K562 (cell line): ENCODE data around the gene ZDHHC22. TPM values are rescaled to one million over a fixed set of nuclear protein-coding genes. Genes with fewer than 3 reads are reported as not detected.

Source experiments
- ATAC-seq: fragments of 200-7000 bp; cut with Tn5 transposase; 3 replicates; pipeline ENCODE4 v1.9.1; 2020; ENCODE audit warnings: moderate library complexity
- BruUV-seq: library from RNA; stranded (reverse); fragments of 400-500 nt; replicated peaks from 2 replicates; lab custom pipeline; 2021; lab: Mats Ljungman, UMichigan
- CTCF ChIA-PET: fragments of 300-600 bp; formaldehyde crosslinking; extraction: SDS; loops from one replicate; lab custom pipeline; 2021; ENCODE audit warnings: low intra/inter-chr PET ratio; lab: Yijun Ruan, JAX
- POLR2A ChIA-PET: fragments of 300-600, 350-650 bp; sonication (Branson Sonifier 250); formaldehyde crosslinking; extraction: SDS; loops from one replicate; lab custom pipeline; 2021; ENCODE audit warnings: antibody characterized with exemption, inconsistent platforms; lab: Yijun Ruan, JAX
- DNase-seq, 4 experiments: peaks; one replicate each; pipeline versions ENCODE4 v3.0.0 to v3.0.0-alpha.2; 2011 to 2018; ENCODE audit warnings: low spot score in 3 of 4, mixed read lengths in 3 of 4; ENCODE audit errors: extremely low read depth in 1 of 4
- FAIRE-seq: peaks from 2 replicates; lab custom pipeline; 2011; peaks lifted over from hg19 to GRCh38; lab: Jason Lieb, UNC
- H2AFZ ChIP-seq: 2 replicates; pipeline ENCODE4 v1.6.0; 2011; ENCODE audit warnings: low read depth, low read length, control low read depth, inconsistent platforms
- H3K27ac ChIP-seq: fragments of 200-600 bp; 3 replicates; pipeline ENCODE4 v1.8.0; 2011; ENCODE audit warnings: low read depth, mild to moderate bottlenecking, control low read depth, inconsistent platforms, low read length, moderate library complexity, mixed read lengths; ENCODE audit errors: extremely low read depth
- H3K27me3 ChIP-seq, 2 experiments: fragments of 300-600 bp in 1 of 2; 2 replicates in 1 of 2; 3 replicates in 1 of 2; pipeline versions ENCODE4 v1.6.0 to v1.8.0; 2011; ENCODE audit warnings: inconsistent platforms in 2 of 2, low read length in 2 of 2, mild to moderate bottlenecking in 1 of 2, mixed read lengths in 1 of 2, moderate library complexity in 1 of 2; ENCODE audit not compliant: control insufficient read depth in 2 of 2, insufficient read depth in 2 of 2
- H3K36me3 ChIP-seq: fragments of 300-600 bp; 3 replicates; pipeline ENCODE4 v1.8.0; 2011; ENCODE audit warnings: mild to moderate bottlenecking, low read length, inconsistent platforms; ENCODE audit not compliant: control insufficient read depth, insufficient read depth
- H3K4me1 ChIP-seq, 2 experiments: fragments of 200-600 bp in 1 of 2; replicated peaks in 1 of 2; 2 replicates in 1 of 2; 3 replicates in 1 of 2; pipeline versions ENCODE4 v1.5.1 to v1.8.0; 2011; ENCODE audit warnings: inconsistent platforms in 2 of 2, low read length in 2 of 2, mild to moderate bottlenecking in 1 of 2, mixed read lengths in 1 of 2, moderate library complexity in 1 of 2; ENCODE audit not compliant: control insufficient read depth in 2 of 2, insufficient read depth in 2 of 2
- H3K4me2 ChIP-seq: 2 replicates; pipeline ENCODE4 v1.6.1; 2011; ENCODE audit warnings: low read length, control low read depth, inconsistent platforms, mixed read lengths; ENCODE audit not compliant: insufficient read depth
- H3K4me3 ChIP-seq: fragments of 200-600 bp; sonication (generic), shearing (Covaris generic); 2 replicates; pipeline ENCODE4 v1.5.1; 2016; ENCODE audit warnings: control low read depth, inconsistent platforms
- H3K79me2 ChIP-seq: fragments of 200-600 bp; 3 replicates; pipeline ENCODE4 v1.8.0; 2011; ENCODE audit warnings: low read length, inconsistent platforms; ENCODE audit not compliant: control insufficient read depth, insufficient read depth
- H3K9ac ChIP-seq, 2 experiments: 2 replicates each; pipeline versions ENCODE4 v1.6.0 to v1.6.1; 2011; ENCODE audit warnings: low read depth in 2 of 2, low read length in 2 of 2, control low read depth in 1 of 2, inconsistent platforms in 1 of 2, mild to moderate bottlenecking in 1 of 2, mixed read lengths in 1 of 2; ENCODE audit not compliant: insufficient read depth in 1 of 2
- H3K9me1 ChIP-seq: one replicate; pipeline ENCODE4 v1.6.0; 2011; ENCODE audit warnings: inconsistent platforms, mild to moderate bottlenecking, low read length, moderate library complexity; ENCODE audit not compliant: control insufficient read depth, insufficient read depth
- H3K9me3 ChIP-seq: replicated peaks from 2 replicates; pipeline ENCODE4 v1.5.1; 2011; ENCODE audit warnings: low read depth, low read length, inconsistent platforms; ENCODE audit not compliant: control insufficient read depth, insufficient read depth
- H4K20me1 ChIP-seq: replicated peaks from 2 replicates; pipeline ENCODE4 v1.6.1; 2011; ENCODE audit warnings: low read length, inconsistent platforms, mixed read lengths; ENCODE audit not compliant: control insufficient read depth, insufficient read depth
- COPS2 ChIP-seq: fragments of 450-650 bp; conservative IDR thresholded peaks from 2 replicates; pipeline ENCODE4 v1.6.1; 2016; ENCODE audit warnings: mild to moderate bottlenecking, moderate library complexity
- RAD21 ChIP-seq, 2 experiments: fragments of 250-450 bp in 1 of 2; fragments of 450-650 bp in 1 of 2; sonication (Bioruptor Pico) in 1 of 2; formaldehyde crosslinking in 1 of 2; IDR thresholded peaks in 1 of 2; conservative IDR thresholded peaks in 1 of 2; 2 replicates each; pipeline versions ENCODE4 v1.4.0 to v1.8.0; 2020 to 2022; ENCODE audit warnings: mild to moderate bottlenecking in 2 of 2, moderate library complexity in 1 of 2
- RBM25 ChIP-seq: fragments of 200-400 bp; formaldehyde crosslinking; IDR thresholded peaks from 2 replicates; pipeline ENCODE4 v1.6.1; 2018; ENCODE audit warnings: low read length, low read depth, moderate library complexity; ENCODE audit not compliant: severe bottlenecking
- RCOR1 ChIP-seq, 2 experiments: IDR thresholded peaks; 2 replicates each; pipeline ENCODE4 v1.6.1; 2012; ENCODE audit warnings: low read depth in 2 of 2, low read length in 2 of 2, borderline replicate concordance in 1 of 2, improper control_type of control experiment in 1 of 2
- RNF219 ChIP-seq: fragments of 250-450 bp; sonication (Bioruptor Pico); IDR thresholded peaks from 2 replicates; pipeline ENCODE4 v1.5.0; 2022; ENCODE audit warnings: mild to moderate bottlenecking
- RREB1 ChIP-seq: fragments of 250-450 bp; sonication (Bioruptor Pico); IDR thresholded peaks from 2 replicates; pipeline ENCODE4 v1.4.0; 2020
- SMARCE1 ChIP-seq: fragments of 450-650 bp; IDR thresholded peaks from 2 replicates; pipeline ENCODE4 v1.7.1; 2016; ENCODE audit warnings: mild to moderate bottlenecking
- WGBS: fragments of 100-300 bp; shearing (Covaris generic); methylation state at CpG from one replicate; pipeline ENCODE4 v1.1.6; 2016; ENCODE audit warnings: low coverage, mixed read lengths; ENCODE audit not compliant: insufficient coverage; ENCODE audit errors: missing lambda C conversion rate; 5-methylcytosine and 5-hydroxymethylcytosine counted together
- in situ Hi-C: fragments of 300-500 bp; cut with MboI; formaldehyde crosslinking; loops from 4 replicates; pipeline ENCODE4 v1.15.0; 2018; ENCODE audit warnings: inconsistent platforms, mixed read lengths
- intact Hi-C: fragments of 100-400 bp; cut with micrococcal nuclease; formaldehyde crosslinking; loops from 2 replicates; pipeline ENCODE4 v1.14.2; 2022
- polyA plus RNA-seq, 8 experiments: library from polyadenylated mRNA; depleted of rRNA in 4 of 8; stranded (reverse) in 5 of 8; unstranded in 3 of 8; fragments of >200 nt; fragmentation: Nextera tagmentation in 2 of 8; fragmentation: Illumina TruSeq in 1 of 8; extraction: Ambion mirVana in 2 of 8; extraction: Trizol in 1 of 8; gene quantifications; 2 replicates each; pipeline versions ENCODE4 v1.2.1 to v1.2.3, GENCODE V29; 2011 to 2014; ENCODE audit warnings: inconsistent platforms in 1 of 8, missing spikeins in 1 of 8
- total RNA-seq, 7 experiments: library from RNA; depleted of rRNA in 6 of 7; stranded (reverse); fragments of >200 nt in 6 of 7; fragmentation: Illumina TruSeq in 2 of 7; extraction: Trizol in 2 of 7; gene quantifications; 2 replicates each; pipeline versions ENCODE4 v1.2.1 to v1.2.3, GENCODE V29; 2011 to 2021; ENCODE audit warnings: low replicate concordance in 1 of 7
- TF ChIP-seq, protein P1 (sequence below), 3 experiments: IDR thresholded peaks in 2 of 3; conservative IDR thresholded peaks in 1 of 3; 2 replicates each; pipeline ENCODE4 v1.5.1; 2011 to 2012; ENCODE audit warnings: low read length in 3 of 3, mild to moderate bottlenecking in 3 of 3, control low read depth in 2 of 3, improper control_type of control experiment in 1 of 3, inconsistent platforms in 1 of 3, low read depth in 1 of 3, mixed read lengths in 1 of 3, moderate library complexity in 1 of 3; ENCODE audit not compliant: insufficient read depth in 2 of 3

Gene ZDHHC22
- total and polyA plus RNA-seq, 9 of the 15 experiments (the other 6 are each of a cell fraction or from before 2014, with no cell fraction given) = not detected

DNA sequence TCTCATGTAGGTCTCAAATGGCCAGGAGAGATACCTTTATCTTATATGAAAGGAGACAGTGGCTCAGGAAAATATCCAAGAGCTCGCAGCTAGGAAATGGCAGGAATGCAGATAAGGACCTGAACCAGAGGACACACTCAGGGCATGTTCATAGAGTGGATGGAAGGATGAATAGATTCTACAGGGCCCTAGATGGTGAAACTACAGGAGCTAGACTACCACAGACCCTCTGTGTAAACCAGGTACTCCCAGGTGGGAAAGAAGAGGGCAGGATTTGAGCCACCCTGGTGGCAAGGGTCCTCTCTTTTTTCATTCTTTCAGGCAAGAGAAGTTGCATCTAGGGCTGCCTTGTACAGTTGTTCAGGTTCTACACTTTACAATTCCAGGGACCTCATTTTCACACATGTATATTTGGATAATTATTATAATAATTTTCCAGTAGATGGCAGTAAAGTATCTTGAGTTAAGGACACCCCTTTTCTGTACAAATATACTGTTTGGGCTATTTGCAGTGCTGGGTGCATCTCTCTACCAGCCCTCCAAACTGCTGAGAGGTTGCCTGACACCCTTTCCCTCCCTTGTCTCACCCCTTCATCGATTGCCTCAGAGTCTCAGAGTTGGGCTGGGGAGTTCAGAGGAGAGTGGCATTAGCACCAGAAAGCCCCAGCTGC lies 10.5 kb upstream of the ZDHHC22 start:
- H3K4me3 ChIP-seq = no peak overlapping the region
- no peak for TF ChIP-seq RCOR1 (IDR thresholded peaks at IDR 0.05; ENCODE audit: borderline replicate concordance in 1 of 2, low read depth in 2 of 2, low read length in 2 of 2)
- TF ChIP-seq COPS2 = no peak
- TF ChIP-seq, protein P1, sequence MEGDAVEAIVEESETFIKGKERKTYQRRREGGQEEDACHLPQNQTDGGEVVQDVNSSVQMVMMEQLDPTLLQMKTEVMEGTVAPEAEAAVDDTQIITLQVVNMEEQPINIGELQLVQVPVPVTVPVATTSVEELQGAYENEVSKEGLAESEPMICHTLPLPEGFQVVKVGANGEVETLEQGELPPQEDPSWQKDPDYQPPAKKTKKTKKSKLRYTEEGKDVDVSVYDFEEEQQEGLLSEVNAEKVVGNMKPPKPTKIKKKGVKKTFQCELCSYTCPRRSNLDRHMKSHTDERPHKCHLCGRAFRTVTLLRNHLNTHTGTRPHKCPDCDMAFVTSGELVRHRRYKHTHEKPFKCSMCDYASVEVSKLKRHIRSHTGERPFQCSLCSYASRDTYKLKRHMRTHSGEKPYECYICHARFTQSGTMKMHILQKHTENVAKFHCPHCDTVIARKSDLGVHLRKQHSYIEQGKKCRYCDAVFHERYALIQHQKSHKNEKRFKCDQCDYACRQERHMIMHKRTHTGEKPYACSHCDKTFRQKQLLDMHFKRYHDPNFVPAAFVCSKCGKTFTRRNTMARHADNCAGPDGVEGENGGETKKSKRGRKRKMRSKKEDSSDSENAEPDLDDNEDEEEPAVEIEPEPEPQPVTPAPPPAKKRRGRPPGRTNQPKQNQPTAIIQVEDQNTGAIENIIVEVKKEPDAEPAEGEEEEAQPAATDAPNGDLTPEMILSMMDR (IDR thresholded peaks at IDR 0.05 in 2 of 3, conservative IDR thresholded peaks at IDR 0.05 in 1 of 3; ENCODE audit: insufficient read depth in 2 of 3, low read depth in 1 of 3, low read length in 3 of 3) = peak in 2 of 3 experiments; percentile 4 to 47; a peak in 2 of 6 replicates
- no peak for TF ChIP-seq RNF219 (CRISPR knock-in tag)
- peak; percentile 55 for TF ChIP-seq RBM25
- peak; percentile 26 to 56; a peak in 3 of 4 replicates for TF ChIP-seq RAD21 (CRISPR knock-in tag; conservative IDR thresholded peaks at IDR 0.05 in 1 of 2, IDR thresholded peaks at IDR 0.05 in 1 of 2)
- TF ChIP-seq RREB1 (CRISPR knock-in tag) = no peak
- TF ChIP-seq SMARCE1 = no peak
- no peak for FAIRE-seq
- no peaks in the 10 kb centered on the region for H3K79me2 ChIP-seq
- H3K4me1 ChIP-seq = no peaks in the 10 kb centered on the region; a peak in 1 of 5 replicates
- H3K4me2 ChIP-seq = no peak overlapping the region
- peaks cover 0 to 12% of the 10 kb centered on the region in 2 experiments; a peak in 1 of 5 replicates for H3K27me3 ChIP-seq
- H3K9ac ChIP-seq = no peak overlapping the region
- no peaks in the 10 kb centered on the region for H4K20me1 ChIP-seq
- no peaks in the 10 kb centered on the region for H3K36me3 ChIP-seq
- in situ Hi-C loops (no loop called here), intact Hi-C loops (loop anchor here (2.0 to 5.0 kb wide), 4 partner anchors 60 to 400 kb away; no protein-coding TSS in a partner anchor)
- no TSS peak for BruUV-seq
- ChIA-PET POLR2A (interaction anchor here (0.6 to 1.1 kb wide), 2 partner anchors 16 to 466 kb away, joined by 3 to 4 read pairs; no protein-coding TSS in a partner anchor), CTCF (interaction anchor here (0.6 to 1.8 kb wide), 4 partner anchors 62 to 1360 kb away, joined by 3 to 6 read pairs (median 4); no protein-coding TSS in a partner anchor)
- peak; percentile 83 for ATAC-seq
- no peak overlapping the region for H2AFZ ChIP-seq
- WGBS = 0% methylated on average over 2 of the region's 2 CpGs
- DNase-seq = peak in 2 of 4 experiments; percentile 19 to 39
- H3K9me3 ChIP-seq = no peaks in the 10 kb centered on the region
- H3K9me1 ChIP-seq = no peaks in the 10 kb centered on the region
- H3K27ac ChIP-seq = no peak overlapping the region
